Measurements from ENCODE around the gene EYS. TPM values are rescaled to one million over a fixed set of nuclear protein-coding genes. Genes with fewer than 3 reads are reported as not detected.

Gene EYS
- total and polyA plus RNA-seq, 8 donors = 0.03 to 0.25 (median 0.13) TPM

GRCh38 chr6:64602993-64603392 is 1104.0 kb downstream of the EYS start:
- Histone ChIP-seq H3K27me3 (no peaks in the 10 kb centered on the region), H3K4me3 (no peak overlapping the region), H3K9me3 (no peaks in the 10 kb centered on the region), H3K27ac (no peak overlapping the region), H3K36me3 (no peaks in the 10 kb centered on the region), H3K4me1 (no peaks in the 10 kb centered on the region)
- intact Hi-C loops (cut with DNase I) = no loop called here
- FAIRE-seq = no peak
- ATAC-seq = no peak
- DNase-seq = no peak
- no peak for TF ChIP-seq CTCF (IDR thresholded peaks at IDR 0.05)
- 69 to 74% methylated on average over 1 of the region's 1 CpG for WGBS, 2 donors

- intact Hi-C loops (cut with DNase I) = no loop called here
- no peaks in the 10 kb centered on the region for H3K36me3 ChIP-seq
- DNase-seq (no peak), ATAC-seq (no peak), FAIRE-seq (no peak)
- WGBS, 2 donors = 47 to 68% methylated on average over 6 of the region's 6 CpGs
- H3K4me3 ChIP-seq = no peak overlapping the region
- H3K9me3 ChIP-seq = no peaks in the 10 kb centered on the region
- TF ChIP-seq CTCF (IDR thresholded peaks at IDR 0.05) = no peak
- no peaks in the 10 kb centered on the region for H3K27me3 ChIP-seq
- no peaks in the 10 kb centered on the region for H3K4me1 ChIP-seq
- H3K27ac ChIP-seq = no peak overlapping the region
Observed at GRCh38 chr6:64591676-64592036, 1115.4 kb downstream of the EYS start.

GRCh38 chr6:64590965-64591675 is 1115.9 kb downstream of the EYS start:
- DNase-seq (no peak), FAIRE-seq (no peak), ATAC-seq (no peak)
- intact Hi-C loops (cut with DNase I) = no loop called here
- Histone ChIP-seq H3K36me3 (no peaks in the 10 kb centered on the region), H3K4me3 (no peak overlapping the region), H3K27ac (no peak overlapping the region), H3K27me3 (no peaks in the 10 kb centered on the region), H3K9me3 (no peaks in the 10 kb centered on the region), H3K4me1 (no peaks in the 10 kb centered on the region)
- 31 to 43% methylated on average over 6 of the region's 6 CpGs for WGBS, 2 donors
- no peak for TF ChIP-seq CTCF (IDR thresholded peaks at IDR 0.05)

- Histone ChIP-seq H3K9me3 (no peaks in the 10 kb centered on the region), H3K27me3 (no peaks in the 10 kb centered on the region), H3K36me3 (no peaks in the 10 kb centered on the region), H3K27ac (no peak overlapping the region), H3K4me3 (no peak overlapping the region), H3K4me1 (no peaks in the 10 kb centered on the region)
- DNase-seq (no peak), FAIRE-seq (no peak), ATAC-seq (no peak)
- WGBS, 2 donors = 23 to 24% methylated on average over 3 of the region's 3 CpGs
- no peak for TF ChIP-seq CTCF (IDR thresholded peaks at IDR 0.05)
- intact Hi-C loops (cut with DNase I) = no loop called here
Observed at GRCh38 chr6:64589961-64590360, 1117.1 kb downstream of the EYS start.

- intact Hi-C loops (cut with DNase I) = no loop called here
- WGBS, 2 donors = 61 to 62% methylated on average over 1 of the region's 1 CpG
- DNase-seq = no peak
- Histone ChIP-seq H3K4me3 (no peak overlapping the region), H3K9me3 (no peaks in the 10 kb centered on the region), H3K4me1 (no peaks in the 10 kb centered on the region), H3K27me3 (no peaks in the 10 kb centered on the region), H3K36me3 (no peaks in the 10 kb centered on the region), H3K27ac (no peak overlapping the region)
- no peak for ATAC-seq
- TF ChIP-seq CTCF (IDR thresholded peaks at IDR 0.05) = no peak
- FAIRE-seq = no peak
Observed at GRCh38 chr6:64580346-64580745, 1126.7 kb downstream of the EYS start.
